ENCODE measurements around the gene UBE2E1.
A peak's percentile ranks its signal among the peaks of the same experiment; 100 is the strongest.

DNA sequence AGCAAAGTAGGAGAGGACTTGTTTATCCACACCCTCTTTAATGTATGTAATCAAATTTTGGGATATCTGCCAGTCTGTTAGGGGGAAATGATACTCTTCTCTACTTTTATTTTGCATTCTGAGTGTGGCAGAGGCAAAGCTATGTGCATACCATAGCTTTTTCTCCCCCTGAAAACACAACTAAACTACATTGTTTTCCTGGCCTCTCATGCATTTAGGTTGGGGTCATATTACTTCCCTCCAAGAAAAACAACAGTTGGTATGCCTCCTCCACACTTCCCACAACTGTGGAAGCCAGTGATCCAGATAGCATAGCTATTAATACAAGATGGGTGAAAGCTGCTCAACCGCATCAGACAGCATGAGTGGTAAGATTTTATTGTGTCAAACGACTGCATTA, 118.0 kb downstream of the UBE2E1 start:
- TF ChIP-seq, protein P1, sequence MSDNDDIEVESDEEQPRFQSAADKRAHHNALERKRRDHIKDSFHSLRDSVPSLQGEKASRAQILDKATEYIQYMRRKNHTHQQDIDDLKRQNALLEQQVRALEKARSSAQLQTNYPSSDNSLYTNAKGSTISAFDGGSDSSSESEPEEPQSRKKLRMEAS (IDR thresholded peaks at IDR 0.05): no peak; the same call in 1 of the 2 replicates
- peak; percentile 53; the same call in 1 of the 2 replicates for TF ChIP-seq FOXM1 (IDR thresholded peaks at IDR 0.05; ENCODE audit: borderline replicate concordance, low read depth)
- TF ChIP-seq EP300 (IDR thresholded peaks at IDR 0.05; ENCODE audit: borderline replicate concordance): peak; percentile 79
- TF ChIP-seq CEBPB (IDR thresholded peaks at IDR 0.05): no peak
- peak; percentile 67 for TF ChIP-seq EGR1 (IDR thresholded peaks at IDR 0.05)
- no peak for TF ChIP-seq CREB1 (IDR thresholded peaks at IDR 0.05; ENCODE audit: low read depth)
- no peak for TF ChIP-seq YY1 (IDR thresholded peaks at IDR 0.05; ENCODE audit: low read depth)
- TF ChIP-seq, protein P2, sequence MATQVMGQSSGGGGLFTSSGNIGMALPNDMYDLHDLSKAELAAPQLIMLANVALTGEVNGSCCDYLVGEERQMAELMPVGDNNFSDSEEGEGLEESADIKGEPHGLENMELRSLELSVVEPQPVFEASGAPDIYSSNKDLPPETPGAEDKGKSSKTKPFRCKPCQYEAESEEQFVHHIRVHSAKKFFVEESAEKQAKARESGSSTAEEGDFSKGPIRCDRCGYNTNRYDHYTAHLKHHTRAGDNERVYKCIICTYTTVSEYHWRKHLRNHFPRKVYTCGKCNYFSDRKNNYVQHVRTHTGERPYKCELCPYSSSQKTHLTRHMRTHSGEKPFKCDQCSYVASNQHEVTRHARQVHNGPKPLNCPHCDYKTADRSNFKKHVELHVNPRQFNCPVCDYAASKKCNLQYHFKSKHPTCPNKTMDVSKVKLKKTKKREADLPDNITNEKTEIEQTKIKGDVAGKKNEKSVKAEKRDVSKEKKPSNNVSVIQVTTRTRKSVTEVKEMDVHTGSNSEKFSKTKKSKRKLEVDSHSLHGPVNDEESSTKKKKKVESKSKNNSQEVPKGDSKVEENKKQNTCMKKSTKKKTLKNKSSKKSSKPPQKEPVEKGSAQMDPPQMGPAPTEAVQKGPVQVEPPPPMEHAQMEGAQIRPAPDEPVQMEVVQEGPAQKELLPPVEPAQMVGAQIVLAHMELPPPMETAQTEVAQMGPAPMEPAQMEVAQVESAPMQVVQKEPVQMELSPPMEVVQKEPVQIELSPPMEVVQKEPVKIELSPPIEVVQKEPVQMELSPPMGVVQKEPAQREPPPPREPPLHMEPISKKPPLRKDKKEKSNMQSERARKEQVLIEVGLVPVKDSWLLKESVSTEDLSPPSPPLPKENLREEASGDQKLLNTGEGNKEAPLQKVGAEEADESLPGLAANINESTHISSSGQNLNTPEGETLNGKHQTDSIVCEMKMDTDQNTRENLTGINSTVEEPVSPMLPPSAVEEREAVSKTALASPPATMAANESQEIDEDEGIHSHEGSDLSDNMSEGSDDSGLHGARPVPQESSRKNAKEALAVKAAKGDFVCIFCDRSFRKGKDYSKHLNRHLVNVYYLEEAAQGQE (IDR thresholded peaks at IDR 0.05; ENCODE audit: low read depth): no peak
- no peak for TF ChIP-seq TAF1 (IDR thresholded peaks at IDR 0.05; ENCODE audit: low read depth)
- TF ChIP-seq NFIC (IDR thresholded peaks at IDR 0.05): peak; percentile 58; the same call in 1 of the 2 replicates
- TF ChIP-seq ZBTB7A (IDR thresholded peaks at IDR 0.05; ENCODE audit: low read depth): no peak
- 0 out of 2 replicates have a peak, but pooled peaks have one; percentile 8 for TF ChIP-seq RAD21 (IDR thresholded peaks at IDR 0.05; ENCODE audit: low read depth)
- peak; percentile 66; the same call in 1 of the 2 replicates for TF ChIP-seq TCF12 (IDR thresholded peaks at IDR 0.05; ENCODE audit: low read depth)

Measured in Ishikawa (cell line).